HepG2 (cell line): ENCODE measurements around the gene ST13. TPM values are rescaled to one million over a fixed set of nuclear protein-coding genes. Genes with fewer than 3 reads are reported as not detected.

ENCODE experiments used
- ATAC-seq: fragments of 200-7000 bp; cut with Tn5 transposase; 3 replicates; pipeline ENCODE4 v1.9.1; 2020; ENCODE audit warnings: mild to moderate bottlenecking, moderate library complexity
- BruUV-seq: library from RNA; stranded (reverse); fragments of 400-500 nt; replicated peaks from 2 replicates; lab custom pipeline; 2021; lab: Mats Ljungman, UMichigan
- CTCF ChIA-PET: fragments of 300-600 bp; formaldehyde crosslinking; extraction: SDS; loops from one replicate; lab custom pipeline; 2021; ENCODE audit warnings: low total read pairs, inconsistent platforms, low intra/inter-chr PET ratio; lab: Yijun Ruan, JAX
- POLR2A ChIA-PET: fragments of 350-600 bp; sonication (Branson Sonifier 250); formaldehyde crosslinking; loops from one replicate; lab custom pipeline; 2020; ENCODE audit warnings: antibody characterized with exemption, inconsistent platforms; lab: Yijun Ruan, JAX
- DNase-seq: peaks from one replicate; pipeline ENCODE4 v3.0.0-alpha.2; 2015; ENCODE audit warnings: low spot score
- FAIRE-seq: peaks from 3 replicates; lab custom pipeline; 2011; peaks lifted over from hg19 to GRCh38; lab: Jason Lieb, UNC
- H2AFZ ChIP-seq: one replicate; pipeline ENCODE4 v1.6.1; 2011; ENCODE audit warnings: low read length, inconsistent platforms
- H3K27ac ChIP-seq: fragments of 300-600 bp; 3 replicates; pipeline ENCODE4 v1.8.0; 2011; ENCODE audit warnings: mixed run types, mild to moderate bottlenecking, mixed read lengths, low read length, inconsistent platforms; ENCODE audit not compliant: insufficient read depth; ENCODE audit errors: extremely low read length
- H3K27me3 ChIP-seq, 2 experiments: fragments of 200-600 bp in 1 of 2; 2 replicates in 1 of 2; 3 replicates in 1 of 2; pipeline versions ENCODE4 v1.6.0 to v1.8.0; 2011; ENCODE audit warnings: low read length in 2 of 2, mild to moderate bottlenecking in 2 of 2, moderate library complexity in 2 of 2, inconsistent platforms in 1 of 2; ENCODE audit not compliant: insufficient read depth in 2 of 2, control insufficient read depth in 1 of 2
- H3K36me3 ChIP-seq, 2 experiments: fragments of 200-600 bp in 1 of 2; replicated peaks in 1 of 2; 2 replicates in 1 of 2; 3 replicates in 1 of 2; pipeline versions ENCODE4 v1.5.1 to v1.8.0; 2011; ENCODE audit warnings: low read length in 2 of 2, inconsistent platforms in 1 of 2; ENCODE audit not compliant: insufficient read depth in 2 of 2, control insufficient read depth in 1 of 2
- H3K4me1 ChIP-seq: 2 replicates; pipeline ENCODE4 v1.5.1; 2012; ENCODE audit warnings: low read length, inconsistent platforms; ENCODE audit not compliant: insufficient read depth
- H3K4me2 ChIP-seq: 2 replicates; pipeline ENCODE4 v1.6.0; 2011; ENCODE audit warnings: low read depth, low read length, inconsistent platforms
- H3K4me3 ChIP-seq, 3 experiments: fragments of 200-600 bp in 1 of 3; sonication (generic), shearing (Covaris generic) in 1 of 3; replicated peaks in 1 of 3; 2 replicates each; pipeline ENCODE4 v1.5.1; 2011 to 2016; ENCODE audit warnings: low read length in 3 of 3, inconsistent platforms in 2 of 3, low read depth in 2 of 3, mild to moderate bottlenecking in 2 of 3, control low read depth in 1 of 3, mixed read lengths in 1 of 3; ENCODE audit not compliant: insufficient read depth in 1 of 3
- H3K79me2 ChIP-seq: one replicate; pipeline ENCODE4 v1.6.1; 2011; ENCODE audit warnings: low read length, inconsistent platforms; ENCODE audit not compliant: insufficient read depth
- H3K9ac ChIP-seq: 2 replicates; pipeline ENCODE4 v1.6.0; 2011; ENCODE audit warnings: mild to moderate bottlenecking, low read depth, low read length, inconsistent platforms; ENCODE audit not compliant: insufficient read depth
- H3K9me3 ChIP-seq: 2 replicates; pipeline ENCODE4 v1.5.1; 2012; ENCODE audit warnings: mild to moderate bottlenecking, low read length
- H4K20me1 ChIP-seq: 2 replicates; pipeline ENCODE4 v1.6.0; 2011; ENCODE audit warnings: inconsistent platforms, mild to moderate bottlenecking, low read length, moderate library complexity; ENCODE audit not compliant: insufficient read depth
- RAD51 ChIP-seq: fragments of 450-650 bp; IDR thresholded peaks from 2 replicates; pipeline ENCODE4 v1.6.1; 2016; ENCODE audit warnings: borderline replicate concordance
- ZFP90 ChIP-seq: sonication (generic); formaldehyde crosslinking; IDR thresholded peaks from 2 replicates; pipeline ENCODE4 v1.8.0; 2022; ENCODE audit warnings: missing genetic modification reagents, mild to moderate bottlenecking, inconsistent platforms, borderline replicate concordance
- ZNF121 ChIP-seq: sonication (generic); formaldehyde crosslinking; IDR thresholded peaks from 2 replicates; pipeline ENCODE4 v1.5.0; 2020; ENCODE audit warnings: mild to moderate bottlenecking, missing genetic modification reagents
- ZNF460 ChIP-seq: sonication (generic); formaldehyde crosslinking; IDR thresholded peaks from 2 replicates; pipeline ENCODE4 v1.5.1; 2020; ENCODE audit warnings: missing genetic modification reagents, mild to moderate bottlenecking, borderline replicate concordance
- ZNF530 ChIP-seq: sonication (generic); formaldehyde crosslinking; IDR thresholded peaks from 2 replicates; pipeline ENCODE4 v1.5.0; 2020; ENCODE audit warnings: low read depth, mild to moderate bottlenecking, missing genetic modification reagents
- ZNF766 ChIP-seq: sonication (generic); formaldehyde crosslinking; IDR thresholded peaks from 2 replicates; pipeline ENCODE4 v1.5.0; 2020; ENCODE audit warnings: missing genetic modification reagents, borderline replicate concordance
- WGBS: methylation state at CpG from one replicate; pipeline ENCODE4 v1.1.6; 2017; ENCODE audit warnings: low lambda C conversion rate; 5-methylcytosine and 5-hydroxymethylcytosine counted together
- in situ Hi-C: cut with HindIII; loops from 2 replicates; pipeline ENCODE4 v1.10.0; 2017; ENCODE audit warnings: low pct_unique_long_range_greater_than_20kb; ENCODE audit not compliant: extremely low pct_ligation_motif_present
- intact Hi-C: fragments of 100-400 bp; cut with micrococcal nuclease; formaldehyde crosslinking; loops from one replicate; pipeline ENCODE4 v1.10.0; 2022; ENCODE audit not compliant: unreplicated experiment
- polyA plus RNA-seq, 8 experiments: library from polyadenylated mRNA; depleted of rRNA in 3 of 8; stranded (reverse) in 7 of 8; unstranded in 1 of 8; fragments of >200 nt; fragmentation: Illumina TruSeq in 4 of 8; extraction: Trizol in 4 of 8; gene quantifications; 2 replicates each; pipeline versions ENCODE4 v1.2.1 to v1.2.3, GENCODE V29; 2011 to 2016; ENCODE audit warnings: low read depth in 4 of 8, missing spikeins in 1 of 8, mixed read lengths in 1 of 8; ENCODE audit not compliant: insufficient read depth in 1 of 8
- total RNA-seq, 5 experiments: library from RNA; depleted of rRNA; stranded (reverse); fragments of >200 nt; fragmentation: Illumina TruSeq; extraction: Trizol; gene quantifications; 2 replicates each; pipeline ENCODE4 v1.2.3, GENCODE V29; 2016; ENCODE audit warnings: low read depth in 1 of 5

Gene ST13
- total and polyA plus RNA-seq, 2 of the 13 experiments (the other 11 are each of a cell fraction or from before 2014, with no cell fraction given), result 110 to 274 TPM

DNA sequence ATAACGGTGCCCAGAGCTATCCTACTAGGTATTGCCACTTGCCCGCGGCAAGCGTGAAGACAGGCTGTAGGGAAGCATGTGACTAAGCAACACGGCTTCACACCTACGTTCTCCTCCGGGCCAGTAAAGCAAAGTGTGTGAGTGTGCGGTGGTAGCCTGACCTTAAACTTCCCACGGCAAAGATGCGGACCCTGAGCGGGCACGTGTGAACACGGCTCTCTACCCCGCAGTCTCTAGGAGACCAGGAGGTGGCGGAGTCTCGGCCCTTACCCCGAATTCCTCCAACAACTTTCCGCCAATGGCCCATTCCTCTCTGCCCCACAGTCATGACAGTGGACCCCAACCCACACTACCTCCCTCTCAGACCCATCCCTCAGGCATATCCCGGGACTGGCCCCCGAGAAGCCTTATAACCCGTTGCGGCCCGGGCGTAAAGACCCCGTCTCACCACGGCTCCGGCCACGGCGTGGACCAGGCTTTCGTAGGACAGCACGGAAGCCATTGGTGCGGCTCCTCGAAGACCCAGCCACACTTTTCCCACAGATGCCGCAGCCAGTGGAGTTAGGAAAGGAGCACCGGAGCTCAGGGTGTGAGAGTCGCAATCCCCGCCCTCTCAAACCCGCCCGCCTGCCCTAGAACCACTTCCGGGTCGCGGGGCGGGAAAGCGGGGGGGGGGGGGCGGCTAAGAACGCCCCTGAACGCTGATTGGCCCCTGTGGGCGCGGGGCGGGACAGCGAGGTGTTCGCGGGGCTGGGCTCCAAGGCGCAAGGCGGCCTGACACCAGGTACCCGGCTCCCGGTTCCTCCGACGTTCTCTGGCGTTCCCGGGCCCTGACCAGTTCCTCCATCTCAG, 37.5 kb downstream of the ST13 start, which contains the start of gene SLC25A17 (continued):
- TF ChIP-seq ZFP90 (CRISPR knock-in tag), result no peak

DNA sequence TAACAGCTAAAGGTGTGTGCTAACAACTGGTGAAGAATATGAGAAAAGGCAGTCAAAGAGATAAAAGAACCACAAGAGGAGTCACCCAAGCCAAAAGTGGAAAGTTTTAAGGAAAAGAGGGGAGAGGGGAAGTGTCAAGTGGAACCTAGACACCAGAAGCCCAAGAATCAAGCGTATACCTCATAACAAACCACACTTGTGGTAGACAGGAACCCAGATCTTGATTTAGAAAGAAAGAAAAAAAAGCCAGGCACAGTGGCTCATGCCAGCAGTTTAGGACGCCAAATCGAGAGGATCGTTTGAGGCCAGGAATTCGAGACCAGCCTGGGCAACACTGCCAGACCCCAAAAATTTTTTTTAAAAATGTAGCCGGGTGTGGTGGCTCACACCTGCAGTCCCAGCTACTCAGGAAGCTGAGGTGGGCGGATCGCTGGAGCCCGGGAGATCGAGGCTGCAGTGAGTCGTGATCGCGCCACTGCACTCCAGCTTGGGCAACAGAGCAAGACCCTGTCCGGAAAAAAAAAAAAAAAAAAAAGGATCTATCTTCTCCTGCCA, 38.2 kb downstream of the ST13 start:
- peaks cover 43% of the 10 kb centered on the region for H3K79me2 ChIP-seq
- no peaks in the 10 kb centered on the region for H3K9me3 ChIP-seq
- TF ChIP-seq ZNF121 (CRISPR knock-in tag) (peak; percentile 75), RAD51 (no peak), ZNF766 (peak; percentile 47; the same call in 1 of the 2 replicates), ZNF460 (peak; percentile 85; the same call in 1 of the 2 replicates), ZNF530 (CRISPR knock-in tag) (no peak)
- peak overlapping the region; percentile 97 to 98 (median 98) for H3K4me3 ChIP-seq
- DNase-seq (no peak), FAIRE-seq (no peak), ATAC-seq (no peak; the same call in 2 of the 3 replicates)
- ChIA-PET POLR2A (interaction anchor here (0.7 to 1.5 kb wide), 2 partner anchors 71 to 183 kb away, joined by 4 read pairs; no protein-coding TSS in a partner anchor), CTCF (no interaction called here)
- intact Hi-C loops (no loop called here), in situ Hi-C loops (no loop called here)
- H3K4me1 ChIP-seq, result peaks cover 40% of the 10 kb centered on the region
- TSS peak; percentile 47 for BruUV-seq
- H4K20me1 ChIP-seq, result no peaks in the 10 kb centered on the region
- peak overlapping the region; percentile 85 for H3K9ac ChIP-seq
- H3K27ac ChIP-seq, result peak overlapping the region; percentile 80
- H3K36me3 ChIP-seq, result no peaks in the 10 kb centered on the region; a peak in 1 of 5 replicates
- 5% methylated on average over 14 of the region's 14 CpGs for WGBS
- peak overlapping the region; percentile 99 for H3K4me2 ChIP-seq
- no peaks in the 10 kb centered on the region; a peak in 1 of 5 replicates for H3K27me3 ChIP-seq
- peak overlapping the region; percentile 48 for H2AFZ ChIP-seq
